H1 (cell line): ENCODE measurements around the gene PEAK1. TPM values are rescaled to one million over a fixed set of nuclear protein-coding genes. Genes with fewer than 3 reads are reported as not detected.

ENCODE experiments used
- CTCF ChIA-PET: fragments of 300-600 bp; sonication (Branson Sonifier 250); formaldehyde crosslinking; loops from one replicate; lab custom pipeline; 2021; ENCODE audit not compliant: partially characterized antibody; lab: Charles Lee
- POLR2A ChIA-PET: fragments of 300-600 bp; sonication (Branson Sonifier 250); formaldehyde crosslinking; loops from one replicate; lab custom pipeline; 2021; ENCODE audit warnings: inconsistent platforms; ENCODE audit not compliant: partially characterized antibody; lab: Charles Lee
- DNase-seq, 2 experiments: peaks; one replicate each; pipeline versions ENCODE4 v3.0.0 to v3.0.0-alpha.2; 2010 to 2022; ENCODE audit warnings: low spot score in 2 of 2, low read depth in 1 of 2, mixed read lengths in 1 of 2
- FAIRE-seq: peaks from 2 replicates; lab custom pipeline; 2011; peaks lifted over from hg19 to GRCh38; lab: Jason Lieb, UNC
- H2AFZ ChIP-seq: 2 replicates; pipeline ENCODE4 v1.8.1; 2012; ENCODE audit warnings: low read length, inconsistent platforms
- H2AK5ac ChIP-seq: 2 replicates; pipeline ENCODE4 v1.6.1; 2013; ENCODE audit warnings: low read depth, low read length
- H2BK120ac ChIP-seq: replicated peaks from 2 replicates; pipeline ENCODE3; 2013; ENCODE audit warnings: low read depth, low read length, inconsistent platforms
- H2BK12ac ChIP-seq: 2 replicates; pipeline ENCODE4 v1.6.1; 2013; ENCODE audit warnings: low read depth, low read length
- H2BK15ac ChIP-seq: 2 replicates; pipeline ENCODE4 v1.6.1; 2013; ENCODE audit warnings: low read length
- H2BK20ac ChIP-seq: 2 replicates; pipeline ENCODE4 v1.6.1; 2013; ENCODE audit warnings: low read length
- H2BK5ac ChIP-seq: 2 replicates; pipeline ENCODE4 v1.6.1; 2013; ENCODE audit warnings: low read depth, low read length
- H3K14ac ChIP-seq: 2 replicates; pipeline ENCODE4 v1.6.1; 2013; ENCODE audit warnings: inconsistent platforms; ENCODE audit not compliant: insufficient read length
- H3K18ac ChIP-seq: 2 replicates; pipeline ENCODE4 v1.6.1; 2013; ENCODE audit warnings: low read length; ENCODE audit errors: extremely low read depth
- H3K23ac ChIP-seq: 2 replicates; pipeline ENCODE4 v1.6.1; 2013; ENCODE audit warnings: inconsistent platforms; ENCODE audit not compliant: insufficient read length
- H3K23me2 ChIP-seq: 2 replicates; pipeline ENCODE4 v1.6.1; 2013; ENCODE audit warnings: low read depth, low read length
- H3K27ac ChIP-seq: 2 replicates; pipeline ENCODE4 v1.6.1; 2011; ENCODE audit warnings: low read depth, low read length, inconsistent platforms
- H3K27me3 ChIP-seq, 4 experiments: replicated peaks in 1 of 4; 1 replicate in 1 of 4; 2 replicates in 3 of 4; pipeline versions ENCODE4 v1.6.1 to v1.8.1; 2011 to 2013; ENCODE audit warnings: low read length in 3 of 4, mild to moderate bottlenecking in 3 of 4, inconsistent platforms in 2 of 4, mixed read lengths in 2 of 4, moderate library complexity in 1 of 4; ENCODE audit not compliant: control insufficient read depth in 3 of 4, insufficient read depth in 3 of 4; ENCODE audit errors: extremely low read depth in 1 of 4
- H3K36me3 ChIP-seq, 4 experiments: 2 replicates each; pipeline versions ENCODE4 v1.6.1 to v1.8.1; 2011 to 2013; ENCODE audit warnings: mild to moderate bottlenecking in 4 of 4, low read length in 3 of 4, moderate library complexity in 2 of 4, control low read depth in 1 of 4, inconsistent platforms in 1 of 4; ENCODE audit not compliant: insufficient read depth in 4 of 4, control insufficient read depth in 2 of 4
- H3K4ac ChIP-seq: replicated peaks from 2 replicates; pipeline ENCODE3; 2013; ENCODE audit warnings: low read length, low read depth, mixed read lengths, inconsistent platforms; ENCODE audit not compliant: insufficient read length
- H3K4me1 ChIP-seq, 4 experiments: replicated peaks in 1 of 4; 1 replicate in 1 of 4; 2 replicates in 3 of 4; pipeline versions ENCODE4 v1.6.1 to v1.8.1; 2011 to 2013; ENCODE audit warnings: low read length in 3 of 4, inconsistent platforms in 2 of 4, mixed read lengths in 1 of 4; ENCODE audit not compliant: insufficient read depth in 4 of 4, control insufficient read depth in 3 of 4
- H3K4me2 ChIP-seq, 2 experiments: 2 replicates each; pipeline versions ENCODE4 v1.6.1 to v1.8.1; 2011 to 2013; ENCODE audit warnings: low read depth in 2 of 2, low read length in 2 of 2, control low read depth in 1 of 2, inconsistent platforms in 1 of 2, mild to moderate bottlenecking in 1 of 2; ENCODE audit not compliant: insufficient read depth in 1 of 2
- H3K4me3 ChIP-seq, 4 experiments: fragments of 200-600, 300-600 bp in 1 of 4; sonication (generic), shearing (Covaris generic), sonication (Bioruptor Twin) in 1 of 4; 2 replicates each; pipeline versions ENCODE4 v1.5.1 to v1.8.1; 2011 to 2016; ENCODE audit warnings: low read length in 4 of 4, low read depth in 3 of 4, control low read depth in 2 of 4, inconsistent platforms in 2 of 4, mild to moderate bottlenecking in 2 of 4, mixed read lengths in 1 of 4, moderate library complexity in 1 of 4; ENCODE audit not compliant: insufficient read depth in 2 of 4; ENCODE audit errors: extremely low read depth in 1 of 4
- H3K56ac ChIP-seq: replicated peaks from 2 replicates; pipeline ENCODE3; 2013; ENCODE audit warnings: low read depth, mild to moderate bottlenecking, mixed read lengths, low read length, inconsistent platforms; ENCODE audit not compliant: insufficient read length
- H3K79me1 ChIP-seq: 2 replicates; pipeline ENCODE4 v1.6.1; 2013; ENCODE audit warnings: low read depth, low read length, control low read depth
- H3K79me2 ChIP-seq, 2 experiments: 2 replicates each; pipeline versions ENCODE4 v1.6.1 to v1.8.1; 2012 to 2013; ENCODE audit warnings: low read length in 2 of 2, mild to moderate bottlenecking in 2 of 2, inconsistent platforms in 1 of 2; ENCODE audit not compliant: insufficient read depth in 2 of 2, control insufficient read depth in 1 of 2
- H3K9ac ChIP-seq, 4 experiments: replicated peaks in 1 of 4; 1 replicate in 1 of 4; 2 replicates in 3 of 4; pipeline versions ENCODE4 v1.6.1 to v1.8.1; 2011 to 2013; ENCODE audit warnings: low read depth in 3 of 4, low read length in 3 of 4, control low read depth in 2 of 4, mild to moderate bottlenecking in 2 of 4, moderate library complexity in 2 of 4, inconsistent platforms in 1 of 4; ENCODE audit errors: extremely low read depth in 1 of 4
- H3K9me3 ChIP-seq, 2 experiments: 2 replicates each; pipeline versions ENCODE4 v1.6.1 to v1.8.1; 2012 to 2013; ENCODE audit warnings: mild to moderate bottlenecking in 2 of 2, moderate library complexity in 2 of 2, control low read depth in 1 of 2, inconsistent platforms in 1 of 2, low read depth in 1 of 2, low read length in 1 of 2, mixed read lengths in 1 of 2; ENCODE audit not compliant: insufficient read depth in 2 of 2
- H4K20me1 ChIP-seq, 2 experiments: replicated peaks in 1 of 2; 2 replicates each; pipeline versions ENCODE3 to v1.8.1; 2011 to 2013; ENCODE audit warnings: inconsistent platforms in 2 of 2, low read length in 2 of 2, mild to moderate bottlenecking in 1 of 2; ENCODE audit not compliant: insufficient read depth in 2 of 2, control insufficient read depth in 1 of 2
- H4K5ac ChIP-seq: 2 replicates; pipeline ENCODE4 v1.6.1; 2013; ENCODE audit warnings: low read length, low read depth, mixed read lengths, inconsistent platforms; ENCODE audit not compliant: insufficient read length
- H4K8ac ChIP-seq: 2 replicates; pipeline ENCODE4 v1.8.0; 2013; ENCODE audit warnings: mild to moderate bottlenecking, moderate library complexity, low read length, inconsistent platforms; ENCODE audit not compliant: insufficient read depth; ENCODE audit errors: extremely low read depth
- H4K91ac ChIP-seq: replicated peaks from 2 replicates; pipeline ENCODE3; 2013; ENCODE audit warnings: low read length, mixed read lengths, inconsistent platforms; ENCODE audit not compliant: insufficient read length
- CEBPB ChIP-seq: IDR thresholded peaks from 2 replicates; pipeline ENCODE4 v1.6.1; 2012; ENCODE audit warnings: low read depth, low read length
- CHD2 ChIP-seq: IDR thresholded peaks from 2 replicates; pipeline ENCODE4 v1.6.1; 2012; ENCODE audit warnings: low read length, improper control_type of control experiment
- FOSL1 ChIP-seq: IDR thresholded peaks from 2 replicates; pipeline ENCODE4 v1.6.1; 2011; ENCODE audit warnings: mild to moderate bottlenecking, low read depth, low read length, moderate library complexity; ENCODE audit not compliant: insufficient read depth
- GTF2F1 ChIP-seq: IDR thresholded peaks from 2 replicates; pipeline ENCODE4 v1.6.1; 2012; ENCODE audit warnings: low read depth, low read length, improper control_type of control experiment, borderline replicate concordance
- MAFK ChIP-seq: IDR thresholded peaks from 2 replicates; pipeline ENCODE4 v1.6.1; 2012; ENCODE audit warnings: low read depth, mild to moderate bottlenecking, improper control_type of control experiment, low read length
- NRF1 ChIP-seq: IDR thresholded peaks from 2 replicates; pipeline ENCODE4 v1.6.1; 2011; ENCODE audit warnings: mild to moderate bottlenecking, low read depth, low read length, improper control_type of control experiment
- RBBP5 ChIP-seq: IDR thresholded peaks from 2 replicates; pipeline ENCODE4 v1.7.1; 2012; ENCODE audit warnings: low read depth, mild to moderate bottlenecking, inconsistent platforms, low read length, moderate library complexity, borderline replicate concordance
- RXRA ChIP-seq: IDR thresholded peaks from 2 replicates; pipeline ENCODE4 v1.6.1; 2011; ENCODE audit warnings: low read depth, mild to moderate bottlenecking, low read length, moderate library complexity; ENCODE audit not compliant: insufficient read depth
- SIRT6 ChIP-seq: IDR thresholded peaks from one replicate; pipeline ENCODE4 v1.7.1; 2012; ENCODE audit warnings: low read length, inconsistent platforms
- SP4 ChIP-seq: IDR thresholded peaks from 2 replicates; pipeline ENCODE4 v1.6.1; 2012; ENCODE audit warnings: low read length, inconsistent platforms
- WGBS, 2 experiments: shearing (Covaris generic) in 1 of 2; methylation state at CpG; one replicate each; pipeline versions ENCODE4 v1.1.6 to v1.1.7; 2013 to 2015; ENCODE audit warnings: low lambda C conversion rate in 2 of 2, mixed read lengths in 2 of 2, inconsistent platforms in 1 of 2, low coverage in 1 of 2, missing lambda C conversion rate in 1 of 2; ENCODE audit not compliant: insufficient replicate concordance in 2 of 2, insufficient coverage in 1 of 2, insufficient read length in 1 of 2; ENCODE audit errors: extremely low coverage in 1 of 2, missing lambda C conversion rate in 1 of 2; 5-methylcytosine and 5-hydroxymethylcytosine counted together
- polyA plus RNA-seq, 7 experiments: library from polyadenylated mRNA; depleted of rRNA in 3 of 7; stranded (reverse) in 5 of 7; unstranded in 2 of 7; fragments of >200 nt in 5 of 7; fragments of 200-250 nt in 2 of 7; gene quantifications; 1 replicate in 5 of 7; 2 replicates in 1 of 7; 4 replicates in 1 of 7; pipeline versions ENCODE4 v1.2.1 to v1.2.3, GENCODE V29; 2011 to 2013; ENCODE audit warnings: missing spikeins in 2 of 7, mixed read lengths in 2 of 7
- total RNA-seq: library from RNA; stranded (reverse); fragmentation: NEBNext Ultra II Directional; extraction: Animal tissue kit (Norgen Biotek cat#: 25700); gene quantifications from 2 replicates; pipeline ENCODE4 v1.2.1, GENCODE V29; 2021

PEAK1 gene
- total and polyA plus RNA-seq, 2 of the 8 experiments (the other 6 are each of a cell fraction or from before 2014, with no cell fraction given), result 8.8 to 44.8 TPM

DNA sequence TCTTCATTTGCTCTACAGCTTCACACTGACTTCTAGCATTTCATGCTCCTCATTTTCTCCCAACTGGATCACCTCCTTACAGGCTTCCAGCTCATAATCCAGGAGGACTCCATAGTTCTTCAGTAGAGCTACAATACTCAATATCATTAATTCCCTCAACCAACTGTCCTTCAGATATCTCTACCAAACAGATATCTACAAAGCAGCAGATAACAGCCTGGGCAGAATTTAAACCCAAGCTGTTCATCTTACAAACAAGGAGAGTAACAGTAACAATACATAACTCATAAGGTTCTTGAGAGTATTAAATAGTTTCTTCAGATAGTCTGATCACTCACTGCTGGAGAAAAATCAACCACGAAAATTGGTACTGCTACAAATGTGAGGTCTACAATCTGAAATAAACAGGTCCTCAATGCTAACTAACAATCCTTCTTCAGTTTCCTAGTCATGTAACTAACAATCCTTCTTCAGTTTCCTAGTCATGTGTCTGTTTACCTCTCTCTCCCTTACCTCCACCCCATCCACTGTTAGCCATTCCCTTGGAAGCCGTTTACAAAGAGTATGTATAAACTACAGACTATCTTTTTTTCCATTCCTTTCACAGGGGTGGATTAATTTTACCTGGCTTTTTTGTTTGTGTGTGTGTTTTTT, 5.0 kb downstream of the PEAK1 start:
- 88% methylated on average over 2 of the region's 2 CpGs; no CpG with 5 or more reads in 1 of the 2 experiments for WGBS, 2 experiments
- H3K79me2 ChIP-seq, result peaks cover 0 to 92% of the 10 kb centered on the region in 2 experiments; a peak in 3 of 4 replicates
- H4K20me1 ChIP-seq, result peaks cover 13 to 17% of the 10 kb centered on the region in 2 experiments

More for the DNA sequence above, 5.0 kb downstream of the PEAK1 start:
- H3K4me1 ChIP-seq, result peaks cover 0 to 19% (median 8%) of the 10 kb centered on the region in 4 experiments; a peak in 5 of 7 replicates
- ChIA-PET POLR2A (interaction anchor here (1.5 kb wide), 1 partner anchor 9 kb away, joined by 7 read pairs; no protein-coding TSS in a partner anchor), CTCF (interaction anchor here (1.8 kb wide), 1 partner anchor 82 kb away, joined by 4 read pairs; no protein-coding TSS in a partner anchor)
- no peaks in the 10 kb centered on the region for H3K9me3 ChIP-seq
- H3K27me3 ChIP-seq, result no peaks in the 10 kb centered on the region
- no peak overlapping the region for H3K27ac ChIP-seq
- H4K91ac ChIP-seq, result no peak overlapping the region
- H3K18ac ChIP-seq, result no peak overlapping the region
- no peak overlapping the region for H2AK5ac ChIP-seq
- H2BK120ac ChIP-seq, result no peak overlapping the region
- no peak for FAIRE-seq
- H2BK5ac ChIP-seq, result no peak overlapping the region
- peaks cover 10% of the 10 kb centered on the region; the same call in 1 of the 2 replicates for H3K23me2 ChIP-seq
- no peak overlapping the region for H3K9ac ChIP-seq
- no peak overlapping the region for H2AFZ ChIP-seq
- no peaks in the 10 kb centered on the region; a peak in 1 of 8 replicates for H3K36me3 ChIP-seq
- no peak overlapping the region for H3K23ac ChIP-seq
- H4K8ac ChIP-seq, result no peak overlapping the region
- no peak overlapping the region for H3K14ac ChIP-seq
- DNase-seq, result no peak
- no peak overlapping the region for H2BK20ac ChIP-seq
- H3K79me1 ChIP-seq, result peaks cover 2% of the 10 kb centered on the region; the same call in 1 of the 2 replicates
- no peak overlapping the region for H3K4me2 ChIP-seq
- H4K5ac ChIP-seq, result no peak overlapping the region
- H3K56ac ChIP-seq, result no peak overlapping the region
- no peak overlapping the region for H3K4me3 ChIP-seq
- no peak overlapping the region for H2BK12ac ChIP-seq
- H3K4ac ChIP-seq, result no peak overlapping the region
- no peak overlapping the region for H2BK15ac ChIP-seq
- TF ChIP-seq RBBP5 (no peak), SP4 (no peak), GTF2F1 (no peak), MAFK (no peak), RXRA (no peak), SIRT6 (no peak), CEBPB (no peak), FOSL1 (no peak), CHD2 (no peak), NRF1 (no peak)
